Sigmoid colon (tissue), 7 donors: Measurements from ENCODE around the gene RASAL2. TPM values are rescaled to one million over a fixed set of nuclear protein-coding genes. Genes with fewer than 3 reads are reported as not detected.

ENCODE experiments used
- DNase-seq: peaks from one replicate; pipeline ENCODE4 v3.0.0-alpha.2; 2019
- H3K27ac ChIP-seq, 4 donors: fragments of 200-600 bp; sonication (generic); one replicate each; pipeline ENCODE4 v1.5.1; 2016 to 2019; ENCODE audit warnings: mild to moderate bottlenecking in 1 of 4
- H3K27me3 ChIP-seq, 3 donors: fragments of 200-600 bp; sonication (generic); one replicate each; pipeline ENCODE4 v1.5.1; 2019; ENCODE audit warnings: mild to moderate bottlenecking in 1 of 3
- H3K36me3 ChIP-seq, 4 donors: fragments of 200-600 bp; sonication (generic); one replicate each; pipeline ENCODE4 v1.5.1; 2016 to 2019
- H3K4me1 ChIP-seq, 4 donors: fragments of 200-600 bp; sonication (generic); one replicate each; pipeline ENCODE4 v1.5.1; 2017 to 2019
- H3K4me3 ChIP-seq, 4 donors: fragments of 200-600 bp; sonication (generic); one replicate each; pipeline ENCODE4 v1.5.1; 2017 to 2019; ENCODE audit warnings: mild to moderate bottlenecking in 2 of 4, moderate library complexity in 1 of 4
- H3K9me3 ChIP-seq, 4 donors: fragments of 200-600 bp in 3 of 4; sonication (generic) in 3 of 4; one replicate each; pipeline versions ENCODE4 v1.5.1 to v1.6.1; 2013 to 2019
- EP300 ChIP-seq, 4 donors: sonication (generic); formaldehyde crosslinking; IDR thresholded peaks; one replicate each; pipeline ENCODE4 v1.6.1; 2017; ENCODE audit warnings: antibody characterized with exemption in 4 of 4
- POLR2A ChIP-seq, 2 donors: fragments of 450-650 bp; IDR thresholded peaks; one replicate each; pipeline ENCODE4 v1.6.1; 2016; ENCODE audit warnings: antibody characterized with exemption in 2 of 2, mild to moderate bottlenecking in 2 of 2, moderate library complexity in 2 of 2
- POLR2AphosphoS5 ChIP-seq, 4 donors: sonication (generic); formaldehyde crosslinking; IDR thresholded peaks; one replicate each; pipeline ENCODE4 v1.6.1; 2017; ENCODE audit warnings: antibody characterized with exemption in 4 of 4
- WGBS, 2 donors: extraction: QIAGEN DNeasy Blood & Tissue Kit; methylation state at CpG; one replicate each; pipeline ENCODE4 v1.1.7; 2013; 5-methylcytosine and 5-hydroxymethylcytosine counted together
- intact Hi-C: fragments of 100-400 bp; cut with DNase I; formaldehyde crosslinking; loops from one replicate; pipeline ENCODE4 v1.15.1; 2023
- polyA plus RNA-seq, 3 donors: library from polyadenylated mRNA; stranded (reverse); fragments of 200-250 nt; gene quantifications; one replicate each; pipeline ENCODE4 v1.2.3, GENCODE V29; 2013
- total RNA-seq, 4 donors: library from RNA; depleted of rRNA; stranded (reverse); fragments of >200 nt; gene quantifications; one replicate each; pipeline ENCODE4 v1.1.0, GENCODE V29; 2016
- TF ChIP-seq, protein P1 (sequence below), 4 experiments: fragments of 450-650 bp in 3 of 4; fragments of 200-600 bp in 1 of 4; IDR thresholded peaks; one replicate each; pipeline ENCODE4 v1.5.1; 2016 to 2019; ENCODE audit warnings: antibody characterized with exemption in 4 of 4, mild to moderate bottlenecking in 3 of 4, moderate library complexity in 2 of 4
- donor health status: healthy with polysubstance abuse.
- donor health status: Bipolar disorder and iron deficiency.
- donor health status: healthy.

Gene RASAL2
- total and polyA plus RNA-seq, 7 donors = 0.92 to 25.5 (median 11.1) TPM

DNA sequence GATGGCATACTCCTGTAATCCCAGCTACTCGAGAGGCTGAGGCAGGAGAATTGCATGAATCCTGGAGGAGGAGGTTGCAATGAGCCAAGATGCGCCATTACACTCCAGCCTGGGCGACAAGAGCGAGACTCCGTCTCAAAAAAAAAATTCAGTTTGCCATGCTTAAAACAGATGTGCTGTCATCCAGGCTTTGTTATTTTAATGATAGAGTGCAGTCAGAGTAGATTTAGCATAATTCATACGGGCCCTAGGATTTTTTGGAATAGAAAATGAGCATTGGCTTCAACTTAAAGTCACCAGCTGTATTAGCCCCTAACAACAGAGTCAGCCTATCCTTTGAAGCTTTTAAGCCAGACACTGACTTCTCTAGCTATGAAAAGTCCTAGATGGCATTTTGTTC, 124.6 kb downstream of the RASAL2 start:
- H3K27me3 ChIP-seq = no peaks in the 10 kb centered on the region
- no peak overlapping the region for H3K4me3 ChIP-seq
- no peaks in the 10 kb centered on the region for H3K4me1 ChIP-seq
- no peaks in the 10 kb centered on the region for H3K9me3 ChIP-seq
- 95 to 96% methylated on average over 6 of the region's 6 CpGs for WGBS, 2 donors
- intact Hi-C loops = no loop called here
- TF ChIP-seq POLR2AphosphoS5 (IDR thresholded peaks at IDR 0.05) (no peak), POLR2A (IDR thresholded peaks at IDR 0.05) (no peak), EP300 (IDR thresholded peaks at IDR 0.05) (no peak)
- TF ChIP-seq, protein P1, sequence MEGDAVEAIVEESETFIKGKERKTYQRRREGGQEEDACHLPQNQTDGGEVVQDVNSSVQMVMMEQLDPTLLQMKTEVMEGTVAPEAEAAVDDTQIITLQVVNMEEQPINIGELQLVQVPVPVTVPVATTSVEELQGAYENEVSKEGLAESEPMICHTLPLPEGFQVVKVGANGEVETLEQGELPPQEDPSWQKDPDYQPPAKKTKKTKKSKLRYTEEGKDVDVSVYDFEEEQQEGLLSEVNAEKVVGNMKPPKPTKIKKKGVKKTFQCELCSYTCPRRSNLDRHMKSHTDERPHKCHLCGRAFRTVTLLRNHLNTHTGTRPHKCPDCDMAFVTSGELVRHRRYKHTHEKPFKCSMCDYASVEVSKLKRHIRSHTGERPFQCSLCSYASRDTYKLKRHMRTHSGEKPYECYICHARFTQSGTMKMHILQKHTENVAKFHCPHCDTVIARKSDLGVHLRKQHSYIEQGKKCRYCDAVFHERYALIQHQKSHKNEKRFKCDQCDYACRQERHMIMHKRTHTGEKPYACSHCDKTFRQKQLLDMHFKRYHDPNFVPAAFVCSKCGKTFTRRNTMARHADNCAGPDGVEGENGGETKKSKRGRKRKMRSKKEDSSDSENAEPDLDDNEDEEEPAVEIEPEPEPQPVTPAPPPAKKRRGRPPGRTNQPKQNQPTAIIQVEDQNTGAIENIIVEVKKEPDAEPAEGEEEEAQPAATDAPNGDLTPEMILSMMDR (IDR thresholded peaks at IDR 0.05) = no peak
- H3K36me3 ChIP-seq = no peaks in the 10 kb centered on the region
- no peak overlapping the region for H3K27ac ChIP-seq
- no peak for DNase-seq

DNA sequence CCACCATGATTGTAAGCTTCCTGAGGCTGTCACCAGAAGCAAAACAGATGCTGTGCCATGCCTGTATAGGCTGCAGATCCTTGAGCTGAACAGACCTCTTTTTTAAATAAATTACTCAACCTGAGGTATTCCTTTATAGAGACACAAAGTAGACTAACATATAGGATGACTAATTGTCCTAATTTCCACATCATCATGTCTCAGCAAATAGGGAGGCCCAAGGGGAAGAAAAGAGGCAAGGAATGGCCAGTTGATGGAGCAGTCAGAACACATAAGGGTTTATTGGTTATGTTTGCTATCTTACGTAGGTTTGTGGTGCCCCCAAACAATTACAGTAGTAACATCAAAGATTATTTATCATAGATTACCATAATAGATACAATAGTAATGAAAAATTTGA, 126.2 kb downstream of the RASAL2 start:
- WGBS, 2 donors = 86 to 98% methylated on average over 1 of the region's 1 CpG
- Histone ChIP-seq H3K4me3 (no peak overlapping the region), H3K36me3 (no peaks in the 10 kb centered on the region), H3K27me3 (no peaks in the 10 kb centered on the region), H3K27ac (no peak overlapping the region), H3K4me1 (no peaks in the 10 kb centered on the region), H3K9me3 (no peaks in the 10 kb centered on the region)
- TF ChIP-seq POLR2A (IDR thresholded peaks at IDR 0.05) (no peak), POLR2AphosphoS5 (IDR thresholded peaks at IDR 0.05) (no peak), EP300 (IDR thresholded peaks at IDR 0.05) (no peak)
- TF ChIP-seq, protein P1 (IDR thresholded peaks at IDR 0.05) = no peak
- DNase-seq = no peak
- intact Hi-C loops = no loop called here

DNA sequence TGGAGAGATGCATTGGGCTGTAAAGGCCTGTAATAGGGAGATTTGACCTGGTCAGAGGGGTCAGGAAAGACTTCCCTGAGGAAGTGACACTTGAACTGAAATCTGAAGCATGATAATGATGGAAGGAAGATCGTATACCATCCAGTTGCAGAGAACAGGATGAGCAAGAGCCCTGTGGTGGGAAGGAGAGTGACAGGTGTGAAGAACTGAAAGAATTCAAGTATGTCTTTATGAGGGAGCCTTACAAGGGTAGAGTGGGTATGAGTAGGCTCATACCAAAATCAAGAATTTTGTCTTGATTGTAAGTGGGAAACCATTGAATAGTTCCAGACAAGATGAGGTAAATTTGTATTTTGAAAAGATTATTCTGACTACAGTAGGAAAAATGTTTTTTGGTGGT, 129.4 kb downstream of the RASAL2 start:
- H3K36me3 ChIP-seq = no peaks in the 10 kb centered on the region
- no peak for DNase-seq
- H3K27ac ChIP-seq = no peak overlapping the region
- no peaks in the 10 kb centered on the region for H3K4me1 ChIP-seq
- WGBS, 2 donors = 84 to 89% methylated on average over 1 of the region's 1 CpG
- no peak overlapping the region for H3K4me3 ChIP-seq
- no peaks in the 10 kb centered on the region for H3K27me3 ChIP-seq
- no peak for TF ChIP-seq POLR2AphosphoS5 (IDR thresholded peaks at IDR 0.05)
- intact Hi-C loops = no loop called here
- no peaks in the 10 kb centered on the region for H3K9me3 ChIP-seq

DNA sequence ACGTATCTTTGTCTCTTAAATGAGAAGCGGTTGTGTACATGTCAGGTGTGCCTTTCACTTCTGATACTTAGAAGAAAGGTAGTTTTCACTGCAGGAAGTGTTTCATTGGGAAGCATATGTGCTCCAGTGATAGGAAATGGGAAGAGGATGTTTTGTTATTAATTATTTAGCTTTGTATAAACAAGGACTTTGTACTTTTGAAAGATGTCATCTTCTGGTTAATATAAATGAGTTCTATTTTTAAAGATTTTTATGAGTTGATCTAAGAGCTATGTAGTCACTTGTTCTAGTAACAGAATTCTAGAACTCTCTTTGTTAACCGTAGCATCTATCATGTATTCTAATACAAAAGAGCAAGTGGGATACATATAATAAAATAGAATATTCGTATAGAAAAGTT, 130.5 kb downstream of the RASAL2 start:
- intact Hi-C loops = no loop called here

DNA sequence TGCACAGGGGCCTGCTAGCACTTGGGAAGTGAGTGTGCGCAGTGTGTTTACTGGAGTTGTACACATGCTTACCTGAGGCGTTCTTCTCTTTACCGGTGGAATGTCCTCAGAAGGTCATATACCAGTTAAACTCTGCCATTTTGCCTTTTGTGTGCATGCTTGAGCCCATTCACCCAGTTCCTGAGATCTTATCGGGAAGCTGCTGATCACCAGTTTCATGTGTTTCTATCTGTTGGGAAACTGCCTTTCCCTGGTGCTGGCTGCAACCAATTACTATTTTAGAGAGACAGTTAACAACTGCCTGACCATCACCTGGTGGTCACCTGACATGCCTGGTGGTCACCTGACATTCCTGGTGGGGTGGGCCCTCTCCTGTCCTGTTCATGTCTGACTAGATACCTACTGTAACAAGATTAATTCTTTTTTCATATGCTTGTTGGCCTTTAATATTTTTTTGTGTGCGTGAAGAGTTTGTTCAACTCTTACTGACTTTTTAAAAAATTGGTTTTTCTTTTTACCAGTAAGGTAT, 137.0 kb downstream of the RASAL2 start:
- DNase-seq = no peak
- Histone ChIP-seq H3K4me3 (no peak overlapping the region), H3K9me3 (no peaks in the 10 kb centered on the region), H3K27ac (no peak overlapping the region), H3K4me1 (no peaks in the 10 kb centered on the region), H3K36me3 (no peaks in the 10 kb centered on the region), H3K27me3 (no peaks in the 10 kb centered on the region)
- TF ChIP-seq, protein P1 (IDR thresholded peaks at IDR 0.05) = no peak
- TF ChIP-seq EP300 (IDR thresholded peaks at IDR 0.05) (no peak), POLR2A (IDR thresholded peaks at IDR 0.05) (no peak), POLR2AphosphoS5 (IDR thresholded peaks at IDR 0.05) (no peak)
- intact Hi-C loops = no loop called here
- 96 to 98% methylated on average over 5 of the region's 5 CpGs for WGBS, 2 donors

More for the DNA sequence above, 130.5 kb downstream of the RASAL2 start:
- WGBS, 2 donors = 59% methylated on average over 4 of the region's 4 CpGs
- Histone ChIP-seq H3K27ac (no peak overlapping the region), H3K36me3 (no peaks in the 10 kb centered on the region), H3K9me3 (no peaks in the 10 kb centered on the region), H3K27me3 (no peaks in the 10 kb centered on the region), H3K4me1 (no peaks in the 10 kb centered on the region), H3K4me3 (no peak overlapping the region)
- DNase-seq = no peak
- TF ChIP-seq, protein P1 (IDR thresholded peaks at IDR 0.05) = no peak
- TF ChIP-seq POLR2A (IDR thresholded peaks at IDR 0.05) (no peak), POLR2AphosphoS5 (IDR thresholded peaks at IDR 0.05) (no peak), EP300 (IDR thresholded peaks at IDR 0.05) (no peak)
